Activated CD4-positive, alpha-beta T cell treated with anti-CD3 and anti-CD28 coated beads for 36 hours (primary cell): ENCODE results near the gene PHACTR2. TPM values are rescaled to one million over a fixed set of nuclear protein-coding genes. Genes with fewer than 3 reads are reported as not detected.

Experiments
- ATAC-seq: fragments of 200-7000 bp; cut with Tn5 transposase; one replicate; pipeline ENCODE4 v1.10.0; 2021; ENCODE audit warnings: mild to moderate bottlenecking, moderate library complexity
- CTCF ChIA-PET: fragments of 350-600 bp; sonication (Branson Sonifier 250); formaldehyde crosslinking; loops from one replicate; lab custom pipeline; 2021; ENCODE audit warnings: antibody characterized with exemption; lab: Charles Lee
- POLR2A ChIA-PET: fragments of 350-600 bp; sonication (Branson Sonifier 250); formaldehyde crosslinking; loops from one replicate; lab custom pipeline; 2021; ENCODE audit warnings: antibody characterized with exemption, inconsistent platforms; lab: Charles Lee
- DNase-seq: peaks from one replicate; pipeline ENCODE4 v3.0.0-alpha.2; 2020
- H3K27ac Mint-ChIP-seq: one replicate; pipeline ENCODE4 v1.8.0; 2021; ENCODE audit warnings: mixed read lengths
- H3K27me3 Mint-ChIP-seq: one replicate; pipeline ENCODE4 v1.8.0; 2021; ENCODE audit warnings: mixed read lengths
- H3K36me3 Mint-ChIP-seq: one replicate; pipeline ENCODE4 v1.8.0; 2021; ENCODE audit warnings: low read depth, mixed read lengths
- H3K4me1 Mint-ChIP-seq: one replicate; pipeline ENCODE4 v1.8.0; 2021; ENCODE audit warnings: mixed read lengths
- H3K4me3 Mint-ChIP-seq: one replicate; pipeline ENCODE4 v1.8.0; 2021; ENCODE audit warnings: mild to moderate bottlenecking, moderate library complexity, mixed read lengths
- H3K9me3 Mint-ChIP-seq: one replicate; pipeline ENCODE4 v1.8.0; 2021; ENCODE audit warnings: low read depth, mixed read lengths
- intact Hi-C, 2 experiments: fragments of 100-400 bp; cut with DNase I in 1 of 2; cut with micrococcal nuclease in 1 of 2; formaldehyde crosslinking; loops; one replicate each; pipeline versions ENCODE4 v1.14.2 to v1.15.1; 2022 to 2024; cut with DNase I, micrococcal nuclease
- total RNA-seq, 2 experiments: library from RNA; stranded (reverse); gene quantifications; one replicate each; pipeline ENCODE4 v1.2.3, GENCODE V29; 2021

PHACTR2 gene
- total RNA-seq, 2 experiments from 2014 or later, result 21.2 to 27.0 TPM

GRCh38 chr6:143802833-143803565 lies 125.2 kb downstream of the PHACTR2 start:
- ChIA-PET POLR2A (no interaction called here), CTCF (no interaction called here)
- intact Hi-C loops, result no loop called here
- Mint-ChIP-seq H3K9me3 (peaks cover 16% of the 10 kb centered on the region), H3K27me3 (no peaks in the 10 kb centered on the region), H3K4me3 (no peak overlapping the region), H3K27ac (no peak overlapping the region), H3K36me3 (peaks cover 46% of the 10 kb centered on the region), H3K4me1 (peaks cover 47% of the 10 kb centered on the region)
- ATAC-seq (no peak), DNase-seq (no peak)

- Mint-ChIP-seq H3K27me3 (no peaks in the 10 kb centered on the region), H3K36me3 (peaks cover 38% of the 10 kb centered on the region), H3K27ac (peak overlapping the region; percentile 31), H3K4me3 (no peak overlapping the region), H3K4me1 (peaks cover 47% of the 10 kb centered on the region), H3K9me3 (peaks cover 15% of the 10 kb centered on the region)
- no peak for ATAC-seq
- ChIA-PET CTCF (no interaction called here), POLR2A (no interaction called here)
- intact Hi-C loops, result no loop called here
- no peak for DNase-seq
Observed at GRCh38 chr6:143803769-143804568, 126.2 kb downstream of the PHACTR2 start.

DNA sequence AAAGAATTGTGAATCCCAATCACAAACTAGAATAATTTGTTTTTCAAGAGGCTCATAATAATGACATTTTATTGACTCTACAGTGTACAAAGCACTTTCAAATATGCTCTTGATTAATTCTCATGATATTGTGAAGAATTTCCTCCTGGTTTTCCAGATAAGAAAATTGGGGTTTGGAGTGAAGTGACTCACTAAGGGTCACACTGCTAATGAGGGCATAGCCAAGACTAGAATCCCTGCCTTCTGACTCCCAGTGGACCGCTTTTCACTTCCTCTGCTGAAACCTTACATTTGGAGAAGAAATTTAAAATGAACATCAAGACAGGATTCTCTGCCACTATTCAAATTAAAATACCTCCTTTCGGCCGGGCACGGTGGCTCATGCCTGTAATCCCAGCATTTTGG lies 127.1 kb downstream of the PHACTR2 start:
- H3K27ac Mint-ChIP-seq, result peak overlapping the region; percentile 75
- DNase-seq (no peak), ATAC-seq (no peak)
- intact Hi-C loops, result no loop called here
- peaks cover 6% of the 10 kb centered on the region for H3K9me3 Mint-ChIP-seq
- POLR2A ChIA-PET, result no interaction called here
- CTCF ChIA-PET, result no interaction called here
- peaks cover 30% of the 10 kb centered on the region for H3K36me3 Mint-ChIP-seq
- H3K4me1 Mint-ChIP-seq, result peaks cover 47% of the 10 kb centered on the region
- peak overlapping the region; percentile 17 for H3K4me3 Mint-ChIP-seq
- H3K27me3 Mint-ChIP-seq, result no peaks in the 10 kb centered on the region

- intact Hi-C loops, result loop anchor here (1.0 to 2.0 kb wide), 2 partner anchors 36 to 37 kb away; partner anchors contain the start of gene LTV1 (in 2 of the 2)
- Mint-ChIP-seq H3K36me3 (peaks cover 17% of the 10 kb centered on the region), H3K9me3 (no peaks in the 10 kb centered on the region), H3K4me1 (peaks cover 47% of the 10 kb centered on the region), H3K27me3 (no peaks in the 10 kb centered on the region), H3K4me3 (peak overlapping the region; percentile 32), H3K27ac (peak overlapping the region; percentile 85)
- ATAC-seq (peak; percentile 75), DNase-seq (peak; percentile 92)
- ChIA-PET POLR2A (interaction anchor here (0.6 to 1.4 kb wide), 2 partner anchors 356 to 441 kb away, joined by 3 to 5 read pairs; partner anchors contain the start of genes ADAT2 and PEX3), CTCF (interaction anchor here (0.7 to 2.7 kb wide), 5 partner anchors 10 to 229 kb away, joined by 3 to 5 read pairs (median 4); no protein-coding TSS in a partner anchor)
Observed at GRCh38 chr6:143806282-143807102, 128.7 kb downstream of the PHACTR2 start.

DNA sequence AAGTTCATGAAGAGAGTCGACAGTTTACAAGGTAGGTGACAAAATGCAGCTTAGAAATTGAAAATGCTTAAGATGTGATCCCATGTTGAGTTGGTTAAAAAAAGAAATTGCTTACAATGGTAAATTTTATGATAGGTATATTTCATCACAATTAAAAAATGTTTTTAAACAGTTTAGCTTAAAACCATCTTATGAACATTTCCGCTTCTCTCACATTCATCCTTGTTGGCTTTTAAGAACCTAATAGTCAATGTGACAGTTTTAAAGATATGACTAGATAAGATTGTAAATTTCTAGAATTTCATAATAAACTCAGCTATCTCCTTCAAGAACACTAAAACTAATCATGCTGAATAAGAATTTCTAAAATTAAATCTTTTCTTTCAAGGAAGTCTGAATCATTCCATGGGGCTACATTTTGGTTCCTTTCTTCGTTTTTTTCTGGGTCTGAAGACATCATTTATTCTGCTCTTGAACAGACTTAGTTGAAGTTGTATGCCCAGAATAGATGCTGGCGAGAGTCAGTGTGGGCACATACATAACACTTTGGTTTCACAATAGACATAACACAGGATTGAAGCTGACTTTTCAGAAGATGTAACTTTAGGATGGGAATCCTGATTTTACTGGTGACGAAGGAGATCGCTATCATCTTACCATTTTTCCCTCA lies 129.5 kb downstream of the PHACTR2 start:
- CTCF ChIA-PET, result interaction anchor here (0.7 to 2.7 kb wide), 5 partner anchors 9 to 229 kb away, joined by 3 to 5 read pairs (median 4); no protein-coding TSS in a partner anchor
- ATAC-seq (peak; percentile 33), DNase-seq (peak; percentile 12)
- POLR2A ChIA-PET, result interaction anchor here (0.6 to 1.4 kb wide), 4 partner anchors 36 to 378 kb away, joined by 3 to 11 read pairs (median 4); partner anchors contain the start of genes ADAT2, LTV1 and PEX3
- intact Hi-C loops, result loop anchor here in 1 of 2 experiments (2.0 kb wide), 1 partner anchor 36 kb away; the partner anchor contains the start of gene LTV1
- Mint-ChIP-seq H3K36me3 (peaks cover 11% of the 10 kb centered on the region), H3K27ac (peak overlapping the region; percentile 85), H3K9me3 (no peaks in the 10 kb centered on the region), H3K4me1 (peaks cover 49% of the 10 kb centered on the region), H3K27me3 (no peaks in the 10 kb centered on the region), H3K4me3 (peak overlapping the region; percentile 3)

DNA sequence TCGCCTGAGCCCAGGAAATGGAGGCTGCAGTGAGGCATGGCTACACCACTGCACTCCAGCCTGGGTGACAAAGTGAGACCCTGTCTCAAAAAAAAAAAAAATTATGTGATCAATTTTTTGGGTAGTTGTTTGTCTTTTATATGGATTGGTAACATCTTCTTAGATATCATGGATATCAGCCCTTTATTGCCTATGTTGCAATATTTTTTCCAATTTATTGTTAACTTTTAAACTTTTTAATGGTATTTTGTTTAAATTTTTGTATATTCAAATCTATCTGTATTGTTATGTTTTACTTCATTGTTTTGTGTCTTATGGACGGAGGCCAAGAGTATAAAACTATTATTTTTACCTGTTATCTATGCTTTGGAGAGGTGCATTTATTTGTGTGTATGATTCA lies 133.0 kb downstream of the PHACTR2 start:
- Mint-ChIP-seq H3K27me3 (no peaks in the 10 kb centered on the region), H3K4me3 (no peak overlapping the region), H3K36me3 (peaks cover 8% of the 10 kb centered on the region), H3K27ac (no peak overlapping the region), H3K4me1 (peaks cover 23% of the 10 kb centered on the region), H3K9me3 (no peaks in the 10 kb centered on the region)
- ChIA-PET POLR2A (no interaction called here), CTCF (interaction anchor here (0.9 kb wide), 1 partner anchor 12 kb away, joined by 3 read pairs; no protein-coding TSS in a partner anchor)
- intact Hi-C loops, result no loop called here
- DNase-seq, result no peak
- ATAC-seq, result no peak

DNA sequence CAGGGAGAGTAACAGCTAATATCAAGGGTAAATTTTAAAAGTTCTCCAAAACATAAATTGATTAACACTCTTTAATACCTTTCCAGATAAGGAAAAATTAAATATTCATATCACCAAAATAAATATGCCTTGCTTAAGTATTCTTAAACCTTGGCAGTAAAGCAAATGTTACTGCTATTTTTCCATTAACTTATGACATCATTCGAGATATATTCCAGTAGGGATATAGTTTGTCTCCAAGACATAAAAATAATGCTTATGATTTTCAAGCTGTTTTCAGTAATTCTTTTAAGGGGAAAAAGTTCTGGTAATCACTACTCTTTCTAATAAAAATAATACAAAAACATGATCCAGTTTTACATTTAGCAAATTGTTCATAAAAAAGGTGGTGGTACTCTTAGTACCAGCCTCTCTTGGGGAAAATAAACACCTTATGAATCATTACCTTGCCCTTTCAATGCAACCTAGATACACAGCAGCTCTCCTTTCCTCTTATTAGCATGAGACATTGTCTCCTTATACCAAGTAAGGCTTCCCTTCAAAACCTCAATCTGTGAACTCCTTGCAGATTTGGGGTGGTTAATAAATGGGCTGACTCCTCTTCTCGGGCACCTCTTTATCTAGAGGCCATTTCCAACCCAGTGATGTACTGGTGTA lies 133.9 kb downstream of the PHACTR2 start:
- DNase-seq (no peak), ATAC-seq (peak; percentile 33)
- ChIA-PET POLR2A (no interaction called here), CTCF (interaction anchor here (0.7 to 0.9 kb wide), 2 partner anchors 11 to 367 kb away, joined by 3 read pairs; no protein-coding TSS in a partner anchor)
- H3K4me3 Mint-ChIP-seq, result no peak overlapping the region
- intact Hi-C loops, result no loop called here
- peaks cover 15% of the 10 kb centered on the region for H3K4me1 Mint-ChIP-seq
- no peaks in the 10 kb centered on the region for H3K9me3 Mint-ChIP-seq
- H3K36me3 Mint-ChIP-seq, result peaks cover 7% of the 10 kb centered on the region
- H3K27ac Mint-ChIP-seq, result no peak overlapping the region
- H3K27me3 Mint-ChIP-seq, result no peaks in the 10 kb centered on the region

GRCh38 chr6:143817621-143818020 lies 139.9 kb downstream of the PHACTR2 start:
- H3K27ac Mint-ChIP-seq, result no peak overlapping the region
- H3K36me3 Mint-ChIP-seq, result no peaks in the 10 kb centered on the region
- H3K9me3 Mint-ChIP-seq, result no peaks in the 10 kb centered on the region
- ChIA-PET CTCF (interaction anchor here (1.1 kb wide), 1 partner anchor 18 kb away, joined by 3 read pairs; no protein-coding TSS in a partner anchor), POLR2A (no interaction called here)
- H3K4me3 Mint-ChIP-seq, result no peak overlapping the region
- intact Hi-C loops, result no loop called here
- H3K27me3 Mint-ChIP-seq, result no peaks in the 10 kb centered on the region
- no peaks in the 10 kb centered on the region for H3K4me1 Mint-ChIP-seq
- ATAC-seq, result no peak
- no peak for DNase-seq

DNA sequence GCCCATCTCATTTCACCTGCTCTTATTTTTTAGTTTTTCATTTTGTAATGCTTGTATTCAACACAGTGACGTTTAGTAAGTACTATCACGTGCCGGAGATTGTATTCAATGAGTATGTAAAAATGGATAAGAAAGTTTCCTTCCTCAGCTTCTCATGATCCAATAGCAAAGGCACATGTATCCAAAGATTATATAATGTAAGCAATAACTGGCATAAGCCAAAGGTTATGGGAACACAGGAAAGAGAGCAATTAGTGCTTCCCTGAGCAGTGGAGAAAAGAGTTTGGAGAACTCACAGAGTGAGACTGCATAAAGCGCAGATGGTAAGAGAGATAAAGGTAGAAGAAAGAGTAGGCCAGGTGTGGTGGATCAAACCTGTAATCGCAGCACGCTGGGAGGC lies 143.6 kb downstream of the PHACTR2 start:
- ChIA-PET CTCF (no interaction called here), POLR2A (no interaction called here)
- no peak overlapping the region for H3K27ac Mint-ChIP-seq

DNA sequence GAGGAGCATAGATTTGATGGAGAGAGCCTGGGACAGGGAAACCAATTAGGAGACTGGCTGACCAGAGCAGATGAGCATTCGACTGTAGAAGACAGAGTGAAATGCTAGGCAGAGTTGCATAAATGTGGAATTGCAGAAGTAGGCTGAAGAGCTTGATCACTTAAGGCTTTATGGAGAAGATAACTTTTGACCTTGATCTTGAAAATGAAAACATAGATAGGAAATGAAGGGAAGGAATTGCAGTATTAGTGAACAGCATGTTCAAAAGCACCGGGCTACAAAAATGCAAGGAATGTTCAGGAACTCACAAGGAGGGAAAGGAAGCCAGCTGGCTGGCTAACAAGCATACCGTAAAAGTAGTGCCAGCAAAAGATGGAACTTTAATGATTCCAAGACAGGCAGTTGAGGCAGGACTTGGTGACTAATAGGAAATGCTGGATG lies 144.8 kb downstream of the PHACTR2 start:
- no peaks in the 10 kb centered on the region for H3K27me3 Mint-ChIP-seq
- ATAC-seq (no peak), DNase-seq (no peak)
- H3K4me3 Mint-ChIP-seq, result no peak overlapping the region
- ChIA-PET POLR2A (no interaction called here), CTCF (interaction anchor here (0.7 to 2.0 kb wide), 3 partner anchors 11 to 120 kb away, joined by 3 to 6 read pairs (median 3); no protein-coding TSS in a partner anchor)
- H3K4me1 Mint-ChIP-seq, result no peaks in the 10 kb centered on the region
- no peak overlapping the region for H3K27ac Mint-ChIP-seq
- no peaks in the 10 kb centered on the region for H3K9me3 Mint-ChIP-seq
- intact Hi-C loops, result no loop called here
- H3K36me3 Mint-ChIP-seq, result peaks cover 5% of the 10 kb centered on the region

More for the DNA sequence above, 143.6 kb downstream of the PHACTR2 start:
- H3K36me3 Mint-ChIP-seq, result peaks cover 5% of the 10 kb centered on the region
- H3K4me1 Mint-ChIP-seq, result no peaks in the 10 kb centered on the region
- no peak for DNase-seq
- no peaks in the 10 kb centered on the region for H3K27me3 Mint-ChIP-seq
- H3K4me3 Mint-ChIP-seq, result no peak overlapping the region
- H3K9me3 Mint-ChIP-seq, result no peaks in the 10 kb centered on the region
- intact Hi-C loops, result no loop called here
- ATAC-seq, result no peak
